GM23338 (cell line): ENCODE results near the gene MARCHF7. TPM values are rescaled to one million over a fixed set of nuclear protein-coding genes. Genes with fewer than 3 reads are reported as not detected.

Experiments used
- ATAC-seq: fragments of 200-7000 bp; cut with Tn5 transposase; 3 replicates; pipeline ENCODE4 v1.9.1; 2020
- DNase-seq: peaks from one replicate; pipeline ENCODE4 v3.0.0-alpha.2; 2015; ENCODE audit warnings: low spot score
- H2AFZ ChIP-seq: fragments of 200-600 bp; sonication (generic); 2 replicates; pipeline ENCODE4 v1.8.0; 2016; ENCODE audit warnings: antibody characterized with exemption, mild to moderate bottlenecking, moderate library complexity
- H3F3A ChIP-seq: fragments of 200-600 bp; sonication (generic); replicated peaks from 2 replicates; pipeline ENCODE4 v1.8.0; 2017; ENCODE audit warnings: antibody characterized with exemption, mixed run types, low read depth
- H3K27ac ChIP-seq: fragments of 200-600 bp; sonication (generic); 2 replicates; pipeline ENCODE4 v1.6.1; 2016; ENCODE audit warnings: low read depth
- H3K27me3 ChIP-seq: fragments of 200-600 bp; sonication (generic); 2 replicates; pipeline ENCODE4 v1.8.0; 2016; ENCODE audit warnings: mild to moderate bottlenecking, mixed run types, moderate library complexity; ENCODE audit not compliant: insufficient read depth
- H3K36me3 ChIP-seq: fragments of 200-600 bp; sonication (generic); 2 replicates; pipeline ENCODE4 v1.8.0; 2016; ENCODE audit warnings: mild to moderate bottlenecking; ENCODE audit not compliant: insufficient read depth
- H3K4me1 ChIP-seq: fragments of 200-600 bp; sonication (generic); 2 replicates; pipeline ENCODE4 v1.8.0; 2016; ENCODE audit warnings: mild to moderate bottlenecking, moderate library complexity; ENCODE audit not compliant: insufficient read depth
- H3K4me2 ChIP-seq: fragments of 200-600 bp; sonication (generic); 2 replicates; pipeline ENCODE4 v1.7.1; 2017; ENCODE audit warnings: mixed run types
- H3K4me3 ChIP-seq: fragments of 200-600 bp; sonication (generic); 2 replicates; pipeline ENCODE4 v1.6.1; 2016; ENCODE audit warnings: mixed run types
- H3K79me2 ChIP-seq: fragments of 200-600 bp; sonication (generic); replicated peaks from 2 replicates; pipeline ENCODE4 v1.8.0; 2017; ENCODE audit warnings: mild to moderate bottlenecking; ENCODE audit not compliant: insufficient read depth
- H3K9me2 ChIP-seq: fragments of 200-600 bp; sonication (generic); 2 replicates; pipeline ENCODE4 v1.8.0; 2017; ENCODE audit not compliant: insufficient read depth
- H4K20me1 ChIP-seq: fragments of 200-600 bp; sonication (generic); replicated peaks from 2 replicates; pipeline ENCODE4 v1.8.0; 2017; ENCODE audit warnings: mild to moderate bottlenecking; ENCODE audit not compliant: insufficient read depth
- H3K27ac Mint-ChIP-seq: 2 replicates; pipeline ENCODE4 v1.8.0; 2020; ENCODE audit warnings: inconsistent platforms, mild to moderate bottlenecking, moderate library complexity, mixed read lengths
- H3K27me3 Mint-ChIP-seq: 3 replicates; pipeline ENCODE4 v1.8.0; 2022; ENCODE audit warnings: low read depth, mild to moderate bottlenecking, moderate library complexity, mixed read lengths, inconsistent platforms; ENCODE audit not compliant: insufficient read depth, poor library complexity
- H3K36me3 Mint-ChIP-seq: 3 replicates; pipeline ENCODE4 v1.8.0; 2021; ENCODE audit warnings: low read depth, mild to moderate bottlenecking, inconsistent platforms, moderate library complexity, mixed read lengths
- H3K4me1 Mint-ChIP-seq: 3 replicates; pipeline ENCODE4 v1.8.0; 2020; ENCODE audit warnings: mild to moderate bottlenecking, inconsistent platforms, mixed read lengths
- H3K4me3 Mint-ChIP-seq: 3 replicates; pipeline ENCODE4 v1.8.0; 2021; ENCODE audit warnings: moderate library complexity, mild to moderate bottlenecking, inconsistent platforms, mixed read lengths
- H3K9me3 Mint-ChIP-seq: 3 replicates; pipeline ENCODE4 v1.8.0; 2020; ENCODE audit warnings: moderate library complexity, mild to moderate bottlenecking, inconsistent platforms, mixed read lengths
- ETS1 ChIP-seq: IDR thresholded peaks from 2 replicates; pipeline ENCODE4 v1.6.1; 2016; ENCODE audit warnings: antibody characterized with exemption
- EZH2 ChIP-seq: fragments of 200-600 bp; sonication (generic); IDR thresholded peaks from one replicate; pipeline ENCODE4 v1.8.0; 2017; ENCODE audit warnings: antibody characterized with exemption, mild to moderate bottlenecking, low read depth; ENCODE audit not compliant: unreplicated experiment
- EZH2phosphoT487 ChIP-seq: fragments of 200-600 bp; sonication (generic); IDR thresholded peaks from one replicate; pipeline ENCODE4 v1.8.1; 2018; ENCODE audit warnings: antibody characterized with exemption; ENCODE audit not compliant: unreplicated experiment
- JUNB ChIP-seq: IDR thresholded peaks from one replicate; pipeline ENCODE4 v1.6.1; 2016; ENCODE audit warnings: antibody characterized with exemption; ENCODE audit not compliant: unreplicated experiment
- POLR2AphosphoS5 ChIP-seq: IDR thresholded peaks from 2 replicates; pipeline ENCODE4 v1.6.1; 2016; ENCODE audit warnings: antibody characterized with exemption, low read depth
- REST ChIP-seq: IDR thresholded peaks from one replicate; pipeline ENCODE4 v1.6.1; 2018; ENCODE audit warnings: antibody characterized with exemption; ENCODE audit not compliant: unreplicated experiment
- STAT1 ChIP-seq: IDR thresholded peaks from one replicate; pipeline ENCODE4 v1.6.1; 2016; ENCODE audit warnings: antibody characterized with exemption; ENCODE audit not compliant: unreplicated experiment
- ZNF331 ChIP-seq: fragments of 250-450 bp; sonication (Bioruptor Pico); IDR thresholded peaks from 2 replicates; pipeline ENCODE4 v1.5.0; 2020; ENCODE audit warnings: low read depth, mild to moderate bottlenecking, moderate library complexity
- ZNF462 ChIP-seq: fragments of 250-450 bp; sonication (Bioruptor Pico); IDR thresholded peaks from 2 replicates; pipeline ENCODE4 v1.5.0; 2020; ENCODE audit warnings: mild to moderate bottlenecking, moderate library complexity
- polyA plus RNA-seq: library from polyadenylated mRNA; unstranded; fragments of >200 nt; fragmentation: Nextera tagmentation; extraction: Ambion mirVana; gene quantifications from 2 replicates; pipeline ENCODE4 v1.2.1, GENCODE V29; 2016
- total RNA-seq: library from RNA; depleted of rRNA; stranded (reverse); fragments of >200 nt; shearing (Covaris generic); gene quantifications from 2 replicates; pipeline ENCODE4 v1.2.3, GENCODE V29; 2014
- TF ChIP-seq, protein P1 (sequence below), 2 experiments: fragments of 200-600 bp in 1 of 2; sonication (generic) in 1 of 2; conservative IDR thresholded peaks; 2 replicates each; pipeline versions ENCODE4 v1.5.1 to v1.6.1; 2016 to 2017; ENCODE audit warnings: antibody characterized with exemption in 2 of 2, low read depth in 2 of 2, mild to moderate bottlenecking in 2 of 2, moderate library complexity in 1 of 2

The MARCHF7 gene
- total and polyA plus RNA-seq, 2 experiments from 2014 or later = 101 to 142 TPM

DNA sequence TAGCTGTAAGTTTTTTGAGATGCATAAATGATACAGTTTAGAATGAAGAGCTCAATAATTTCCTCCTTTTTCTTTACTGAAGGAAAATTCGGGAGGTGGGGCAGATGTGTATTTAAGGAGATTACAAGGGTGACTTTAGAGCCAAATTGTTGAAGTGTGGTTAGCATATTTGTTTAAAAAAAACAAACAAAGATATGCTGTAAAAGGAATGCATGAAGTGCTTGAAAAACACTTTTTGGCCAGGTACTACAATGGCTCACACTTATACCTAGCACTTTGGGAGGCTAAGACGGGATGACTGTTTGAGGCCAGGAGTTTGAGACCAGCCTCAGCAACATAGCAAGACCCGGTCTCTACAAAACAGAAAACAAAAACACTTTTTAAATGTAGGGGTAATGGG is 47.3 kb downstream of the MARCHF7 start:
- Histone ChIP-seq H4K20me1 (peaks cover 9% of the 10 kb centered on the region; the same call in 1 of the 2 replicates), H3K4me2 (no peak overlapping the region), H3K4me1 (no peaks in the 10 kb centered on the region), H3K79me2 (peaks cover 30% of the 10 kb centered on the region), H3K36me3 (peaks cover 41% of the 10 kb centered on the region; the same call in 1 of the 2 replicates), H3F3A (no peaks in the 10 kb centered on the region), H3K27ac (no peak overlapping the region), H3K4me3 (no peak overlapping the region), H3K9me2 (no peaks in the 10 kb centered on the region), H3K27me3 (no peaks in the 10 kb centered on the region), H2AFZ (no peak overlapping the region)
- Mint-ChIP-seq H3K4me3 (no peak overlapping the region), H3K27me3 (no peaks in the 10 kb centered on the region), H3K4me1 (no peaks in the 10 kb centered on the region), H3K27ac (no peak overlapping the region), H3K36me3 (peaks cover 57% of the 10 kb centered on the region), H3K9me3 (no peaks in the 10 kb centered on the region)
- DNase-seq (no peak), ATAC-seq (no peak)
- TF ChIP-seq STAT1 (no peak), POLR2AphosphoS5 (no peak), ETS1 (no peak), EZH2 (no peak), REST (no peak), JUNB (no peak), ZNF462 (CRISPR knock-in tag) (no peak), ZNF331 (CRISPR knock-in tag) (no peak), EZH2phosphoT487 (no peak)
- TF ChIP-seq, protein P1, sequence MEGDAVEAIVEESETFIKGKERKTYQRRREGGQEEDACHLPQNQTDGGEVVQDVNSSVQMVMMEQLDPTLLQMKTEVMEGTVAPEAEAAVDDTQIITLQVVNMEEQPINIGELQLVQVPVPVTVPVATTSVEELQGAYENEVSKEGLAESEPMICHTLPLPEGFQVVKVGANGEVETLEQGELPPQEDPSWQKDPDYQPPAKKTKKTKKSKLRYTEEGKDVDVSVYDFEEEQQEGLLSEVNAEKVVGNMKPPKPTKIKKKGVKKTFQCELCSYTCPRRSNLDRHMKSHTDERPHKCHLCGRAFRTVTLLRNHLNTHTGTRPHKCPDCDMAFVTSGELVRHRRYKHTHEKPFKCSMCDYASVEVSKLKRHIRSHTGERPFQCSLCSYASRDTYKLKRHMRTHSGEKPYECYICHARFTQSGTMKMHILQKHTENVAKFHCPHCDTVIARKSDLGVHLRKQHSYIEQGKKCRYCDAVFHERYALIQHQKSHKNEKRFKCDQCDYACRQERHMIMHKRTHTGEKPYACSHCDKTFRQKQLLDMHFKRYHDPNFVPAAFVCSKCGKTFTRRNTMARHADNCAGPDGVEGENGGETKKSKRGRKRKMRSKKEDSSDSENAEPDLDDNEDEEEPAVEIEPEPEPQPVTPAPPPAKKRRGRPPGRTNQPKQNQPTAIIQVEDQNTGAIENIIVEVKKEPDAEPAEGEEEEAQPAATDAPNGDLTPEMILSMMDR (conservative IDR thresholded peaks at IDR 0.05; ENCODE audit: low read depth in 2 of 2) = no peak
